Stimulated activated CD8-positive, alpha-beta memory T cell treated with anti-CD3 and anti-CD28 coated beads, Interleukin-4, amount 100 ng/mL, for 24 hours (primary cell): ENCODE measurements around the gene CA14.
"Not testable (repeated sequence)": the region's sequence is repeated elsewhere in the genome, so short reads cannot be mapped to it uniquely, and the experiment has no call there.

ENCODE experiments used
- DNase-seq: peaks from one replicate; pipeline ENCODE4 v3.0.0-alpha.2; 2020; ENCODE audit warnings: low read depth

Gene CA14

GRCh38 chr1:150257624-150258585 lies at the start of gene CA14:
Gene CA14, plus strand, starts transcription at chr1:150257774. Its CDS starts 355 bp downstream, at chr1:150258129.
- DNase-seq: no peak

DNA sequence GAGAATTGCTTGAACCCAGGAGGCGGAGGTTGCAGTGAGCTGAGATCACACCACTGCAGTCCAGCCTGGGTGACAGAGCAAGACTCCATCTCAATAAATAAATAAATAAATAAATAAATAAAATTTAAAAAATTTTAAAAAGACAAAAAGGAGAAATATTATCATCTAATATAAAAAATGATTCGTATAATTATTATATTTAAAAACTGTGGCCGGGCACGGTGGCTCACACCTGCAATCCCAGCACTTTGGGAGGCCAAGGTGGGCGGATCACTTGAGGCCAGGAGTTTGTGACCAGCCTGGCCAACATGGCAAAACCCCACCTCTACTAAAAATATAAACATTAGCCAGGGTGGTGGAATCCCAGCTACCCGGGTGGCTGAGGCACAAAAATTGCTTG lies 49.1 kb upstream of the CA14 start:
- DNase-seq: not testable (repeated sequence)

GRCh38 chr1:150210091-150210490 lies 47.5 kb upstream of the CA14 start:
- no peak for DNase-seq

GRCh38 chr1:150210706-150211105 lies 46.9 kb upstream of the CA14 start:
- no peak for DNase-seq

DNA sequence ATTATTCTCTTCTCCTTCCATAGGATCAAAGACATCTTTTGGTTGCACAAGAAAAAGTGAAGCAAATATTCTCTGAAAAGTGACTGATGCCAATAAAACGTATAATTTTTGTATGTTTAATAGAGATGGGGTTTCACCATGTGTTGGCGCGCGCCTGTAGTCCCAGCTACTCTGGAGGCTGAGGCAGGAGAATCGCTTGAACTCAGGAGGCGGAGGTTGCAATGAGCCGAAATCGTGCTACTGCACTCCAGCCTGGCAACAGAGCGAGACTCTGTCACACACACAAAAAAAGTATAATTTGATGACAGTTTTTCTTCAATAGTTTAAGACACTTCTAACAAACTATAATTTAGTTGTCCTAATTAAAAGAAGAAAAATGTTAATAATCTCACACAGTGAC lies 45.5 kb upstream of the CA14 start:
- no peak for DNase-seq

- peak; percentile 88 for DNase-seq
Observed at GRCh38 chr1:150213170-150214098, 44.1 kb upstream of the CA14 start.

- not testable (repeated sequence) for DNase-seq
Observed at GRCh38 chr1:150214099-150214756, 43.3 kb upstream of the CA14 start.

DNA sequence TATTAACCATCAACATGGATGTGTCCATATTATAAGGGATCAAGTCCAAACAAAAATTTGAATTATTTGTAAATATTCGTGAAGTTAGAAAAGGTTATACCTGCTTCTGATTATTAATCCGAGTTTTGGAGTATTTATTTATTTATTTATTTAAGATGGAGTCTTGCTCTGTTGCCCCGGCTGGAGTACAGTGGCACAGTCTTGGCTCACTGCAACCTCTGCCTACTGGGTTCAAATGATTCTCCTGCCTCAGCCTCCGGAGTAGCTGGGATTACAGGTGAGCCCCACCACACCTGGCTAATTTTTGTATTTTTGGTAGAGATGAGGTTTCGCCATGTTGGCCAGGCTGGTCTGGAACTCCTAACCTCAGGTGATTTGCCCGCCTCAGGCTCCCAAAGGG lies 41.7 kb upstream of the CA14 start:
- DNase-seq: not testable (repeated sequence)

DNA sequence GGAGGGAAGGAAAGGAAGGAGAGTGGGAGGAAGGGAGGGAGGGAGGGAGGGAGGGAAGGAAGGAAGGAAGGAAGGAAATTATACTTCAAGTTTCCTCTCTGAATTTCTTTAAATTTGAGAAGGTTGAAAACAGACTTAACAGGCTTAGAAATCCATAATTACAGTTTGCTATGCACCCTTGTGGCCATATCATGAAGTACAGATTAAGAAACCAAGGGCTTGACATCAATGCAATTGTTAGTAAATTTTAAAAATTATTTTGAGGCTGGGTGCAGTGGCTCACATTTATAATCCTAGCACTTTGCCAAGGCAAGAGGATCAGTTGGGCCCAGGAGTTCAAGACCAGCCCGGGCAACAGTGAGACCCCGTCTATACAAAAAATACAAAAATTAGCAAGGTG lies 36.0 kb upstream of the CA14 start:
- no peak for DNase-seq

DNA sequence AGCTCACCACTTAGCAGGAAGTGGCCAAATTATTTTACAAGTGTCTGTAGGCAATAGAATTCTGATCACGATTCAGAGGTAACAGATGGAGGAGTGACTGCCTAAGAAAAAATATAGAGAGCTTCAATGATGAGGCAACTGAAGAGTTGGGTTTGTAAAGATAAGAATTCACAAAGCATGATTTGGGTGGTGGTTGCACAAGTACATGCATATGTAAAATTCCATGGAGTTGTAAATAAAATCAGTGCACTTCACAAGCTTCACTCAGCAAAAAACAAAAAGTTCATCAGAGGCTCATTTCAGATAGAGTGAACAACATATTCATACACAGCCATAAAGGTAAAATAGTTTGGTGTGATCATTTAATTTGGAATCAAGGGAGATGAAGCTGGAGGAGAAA lies 32.6 kb upstream of the CA14 start:
- no peak for DNase-seq

- DNase-seq: no peak
Observed at GRCh38 chr1:150225546-150225945, 32.0 kb upstream of the CA14 start.

- DNase-seq: no peak
Observed at GRCh38 chr1:150226486-150226885, 31.1 kb upstream of the CA14 start.

- no peak for DNase-seq
Observed at GRCh38 chr1:150227228-150227627, 30.3 kb upstream of the CA14 start.

- DNase-seq: not testable (repeated sequence)
Observed at GRCh38 chr1:150228246-150228645, 29.3 kb upstream of the CA14 start.

- not testable (repeated sequence) for DNase-seq
Observed at GRCh38 chr1:150232921-150233320, 24.7 kb upstream of the CA14 start.

DNA sequence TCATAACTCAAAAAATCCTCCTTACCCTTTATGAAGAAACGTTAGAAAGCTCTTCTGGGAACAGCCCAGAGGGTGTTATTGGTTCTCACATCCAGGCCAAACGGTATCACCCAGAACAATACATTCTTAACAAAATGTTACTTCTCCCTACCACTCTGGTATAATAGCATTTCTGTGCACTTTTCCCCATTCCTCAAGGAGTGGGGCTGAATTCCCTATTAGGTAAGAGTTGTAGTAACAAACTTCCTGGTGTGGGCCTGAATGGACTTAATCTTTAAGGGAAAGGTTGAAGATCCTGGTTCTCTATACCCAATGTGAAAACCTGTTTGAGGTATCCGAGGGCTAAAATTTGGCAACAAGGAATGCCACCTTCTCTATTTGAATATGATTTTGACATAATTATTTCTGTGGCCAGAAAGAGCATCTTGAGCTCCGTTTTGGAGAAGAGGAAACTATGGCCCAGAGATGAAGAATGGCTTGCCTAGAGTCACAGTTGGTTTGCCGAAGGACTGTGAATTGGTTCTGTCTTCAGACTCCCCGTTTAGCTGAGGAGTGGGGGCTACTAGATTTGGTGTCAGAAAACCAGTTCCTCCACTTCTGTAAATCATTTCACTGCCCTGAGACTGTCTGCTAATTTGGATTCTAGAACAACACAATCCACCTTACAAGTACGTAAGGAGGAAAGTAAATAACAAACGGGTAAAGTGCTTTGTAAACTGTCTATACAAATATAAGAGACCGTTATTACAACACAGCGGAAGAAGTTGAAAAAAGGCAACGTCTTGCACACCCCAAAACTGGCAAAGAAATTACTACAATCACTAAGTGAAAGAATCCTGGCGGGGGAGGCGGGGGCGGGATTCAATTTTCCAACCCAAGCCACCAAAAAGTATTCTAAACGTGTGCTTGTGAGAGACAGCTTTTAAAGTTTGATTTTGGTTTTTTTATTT lies 23.9 kb upstream of the CA14 start:
- peak; percentile 47 for DNase-seq

DNA sequence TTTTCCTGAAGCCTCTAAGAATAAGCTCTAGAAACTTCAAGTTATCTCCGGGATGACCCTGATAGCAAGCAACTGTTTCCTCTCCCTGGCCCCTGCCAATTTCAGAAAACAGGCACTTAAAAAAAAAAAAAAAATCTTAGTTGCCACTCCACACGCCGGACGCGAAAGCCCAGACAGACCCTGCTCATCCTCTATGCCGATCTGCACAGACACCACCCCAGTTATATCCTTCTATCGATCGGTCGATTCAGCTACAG lies 23.3 kb upstream of the CA14 start:
- DNase-seq: no peak

DNA sequence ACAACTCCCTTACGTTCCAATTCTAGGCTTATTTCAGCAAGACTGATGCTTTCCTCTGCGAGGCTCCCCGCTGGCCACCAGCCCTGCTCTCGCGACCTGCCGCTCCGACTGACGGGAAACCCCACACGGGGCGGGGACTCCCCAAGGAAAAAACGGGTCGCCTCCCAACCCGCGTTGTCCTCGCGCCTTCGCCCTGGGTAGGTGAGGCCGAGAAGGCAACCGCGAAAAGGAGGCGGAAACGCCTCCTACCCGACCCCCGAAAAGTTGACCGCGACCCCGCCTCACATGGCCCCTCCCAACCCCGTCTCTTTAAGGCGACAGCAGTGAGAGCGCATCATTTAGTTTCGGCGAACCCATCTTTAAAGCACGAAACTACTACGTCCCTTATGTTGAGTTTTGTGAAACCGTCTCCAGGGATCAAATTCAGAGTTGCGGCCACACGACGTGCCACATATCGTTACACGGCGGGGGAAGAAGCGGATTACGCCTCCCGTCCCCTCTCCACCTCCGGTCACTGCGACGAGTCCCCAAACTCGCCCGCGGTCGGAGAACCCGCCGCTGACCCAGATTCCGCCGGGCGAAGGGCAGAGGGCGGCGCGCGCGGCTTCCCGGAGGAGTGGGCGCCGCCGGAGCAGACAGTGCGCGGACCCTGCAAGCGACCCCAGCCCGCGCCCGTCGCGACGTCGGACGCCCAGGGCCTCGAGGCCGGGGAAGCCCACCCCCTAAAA lies 22.8 kb upstream of the CA14 start:
- DNase-seq: peak; percentile 86

DNA sequence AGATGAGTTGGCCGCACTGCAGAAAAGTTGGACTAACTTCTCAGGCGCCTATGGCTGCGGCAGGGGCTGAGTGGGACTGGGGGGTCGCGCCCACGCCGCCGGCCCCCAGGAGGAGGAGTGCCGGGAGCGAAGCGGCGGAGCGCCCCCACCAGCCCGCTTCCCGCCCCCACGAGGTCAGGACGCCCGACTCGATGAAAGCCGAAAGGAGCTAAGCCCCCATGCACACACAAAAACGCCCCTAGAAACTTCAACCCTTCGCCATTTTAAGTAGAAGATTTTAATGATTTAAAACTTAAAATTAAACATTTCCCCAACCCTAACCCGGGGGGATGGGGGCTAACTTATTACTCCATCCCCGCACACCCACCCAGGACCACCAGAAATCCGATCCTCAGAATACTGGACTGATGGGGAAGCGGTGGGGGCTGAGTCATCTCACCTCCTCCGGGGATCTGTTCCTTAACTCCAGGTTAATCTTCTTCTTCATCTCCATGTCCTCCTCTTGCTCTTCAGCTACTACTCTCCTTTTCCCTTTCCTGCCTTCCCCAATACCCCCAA lies 22.2 kb upstream of the CA14 start:
- no peak for DNase-seq
